Measurements from ENCODE around the gene C2orf69. TPM values are rescaled to one million over a fixed set of nuclear protein-coding genes. Genes with fewer than 3 reads are reported as not detected.

Gene C2orf69
- total and polyA plus RNA-seq, 7 donors: 8.0 to 21.6 (median 13.0) TPM

- TF ChIP-seq, protein P1, sequence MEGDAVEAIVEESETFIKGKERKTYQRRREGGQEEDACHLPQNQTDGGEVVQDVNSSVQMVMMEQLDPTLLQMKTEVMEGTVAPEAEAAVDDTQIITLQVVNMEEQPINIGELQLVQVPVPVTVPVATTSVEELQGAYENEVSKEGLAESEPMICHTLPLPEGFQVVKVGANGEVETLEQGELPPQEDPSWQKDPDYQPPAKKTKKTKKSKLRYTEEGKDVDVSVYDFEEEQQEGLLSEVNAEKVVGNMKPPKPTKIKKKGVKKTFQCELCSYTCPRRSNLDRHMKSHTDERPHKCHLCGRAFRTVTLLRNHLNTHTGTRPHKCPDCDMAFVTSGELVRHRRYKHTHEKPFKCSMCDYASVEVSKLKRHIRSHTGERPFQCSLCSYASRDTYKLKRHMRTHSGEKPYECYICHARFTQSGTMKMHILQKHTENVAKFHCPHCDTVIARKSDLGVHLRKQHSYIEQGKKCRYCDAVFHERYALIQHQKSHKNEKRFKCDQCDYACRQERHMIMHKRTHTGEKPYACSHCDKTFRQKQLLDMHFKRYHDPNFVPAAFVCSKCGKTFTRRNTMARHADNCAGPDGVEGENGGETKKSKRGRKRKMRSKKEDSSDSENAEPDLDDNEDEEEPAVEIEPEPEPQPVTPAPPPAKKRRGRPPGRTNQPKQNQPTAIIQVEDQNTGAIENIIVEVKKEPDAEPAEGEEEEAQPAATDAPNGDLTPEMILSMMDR (IDR thresholded peaks at IDR 0.05): no peak
- Histone ChIP-seq H3K4me1 (peaks cover 4% of the 10 kb centered on the region), H3K9me3 (no peaks in the 10 kb centered on the region), H3K27me3 (ENCODE audit: insufficient read depth in 3 of 3, low read length in 2 of 3) (no peaks in the 10 kb centered on the region), H3K36me3 (ENCODE audit: insufficient read depth in 1 of 2, low read depth in 1 of 2) (peaks cover 2 to 69% of the 10 kb centered on the region in 2 donors), H3K27ac (no peak overlapping the region), H3K4me3 (no peak overlapping the region)
- ATAC-seq (peak; percentile 34 to 65 (median 54)), DNase-seq (no peak)
- intact Hi-C loops (cut with DNase I): no loop called here
- WGBS, 3 donors: 62 to 76% (median 69%) methylated on average over 4 of the region's 4 CpGs
Observed at GRCh38 chr2:199932312-199932855, 21.3 kb downstream of the C2orf69 start.

DNA sequence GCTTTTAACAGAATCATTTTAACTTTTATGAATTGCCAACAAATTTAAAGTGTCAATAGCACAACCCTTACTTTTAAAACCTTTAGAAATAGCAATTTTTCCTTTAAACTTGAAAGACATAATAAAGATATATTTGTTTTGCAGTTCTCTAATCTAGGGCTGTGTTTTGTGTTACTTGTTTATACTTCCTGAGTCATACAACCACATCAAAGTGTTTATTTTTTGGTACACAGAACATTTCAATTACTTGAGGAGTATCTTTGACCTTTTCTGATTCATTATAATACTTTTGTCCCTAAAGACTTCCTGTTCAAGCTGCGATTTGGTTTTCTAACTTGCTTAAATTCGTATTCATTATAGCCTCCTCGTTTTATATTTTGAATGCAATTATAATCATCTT lies 22.4 kb downstream of the C2orf69 start:
- no peak overlapping the region for H3K27ac ChIP-seq
- H3K9me3 ChIP-seq: no peaks in the 10 kb centered on the region
- intact Hi-C loops (cut with DNase I): no loop called here
- DNase-seq (no peak), ATAC-seq (no peak)
- peaks cover 2 to 69% of the 10 kb centered on the region in 2 donors for H3K36me3 ChIP-seq (ENCODE audit: insufficient read depth in 1 of 2, low read depth in 1 of 2)
- H3K4me1 ChIP-seq: peaks cover 8% of the 10 kb centered on the region
- H3K27me3 ChIP-seq (ENCODE audit: insufficient read depth in 3 of 3, low read length in 2 of 3): no peaks in the 10 kb centered on the region
- 73 to 86% (median 82%) methylated on average over 3 of the region's 3 CpGs for WGBS, 3 donors
- TF ChIP-seq, protein P1 (IDR thresholded peaks at IDR 0.05): no peak
- no peak overlapping the region for H3K4me3 ChIP-seq

GRCh38 chr2:199936554-199936953 lies 25.5 kb downstream of the C2orf69 start:
- intact Hi-C loops (cut with DNase I): loop anchor here in 1 of 2 donors (5.0 kb wide), 2 partner anchors 84 to 229 kb away; partner anchors contain the start of gene FTCDNL1
- H3K4me3 ChIP-seq: no peak overlapping the region

GRCh38 chr2:199940373-199940772 lies 29.3 kb downstream of the C2orf69 start:
- no peak overlapping the region for H3K4me3 ChIP-seq
- TF ChIP-seq, protein P1 (IDR thresholded peaks at IDR 0.05): peak; percentile 43
- H3K4me1 ChIP-seq: peaks cover 8% of the 10 kb centered on the region
- no peak overlapping the region for H3K27ac ChIP-seq
- H3K9me3 ChIP-seq: no peaks in the 10 kb centered on the region
- H3K36me3 ChIP-seq (ENCODE audit: insufficient read depth in 1 of 2, low read depth in 1 of 2): peaks cover 6 to 70% of the 10 kb centered on the region in 2 donors
- intact Hi-C loops (cut with DNase I): loop anchor here in 1 of 2 donors (10.0 kb wide), 2 partner anchors 86 to 236 kb away; partner anchors contain the start of gene FTCDNL1
- no peaks in the 10 kb centered on the region for H3K27me3 ChIP-seq (ENCODE audit: insufficient read depth in 3 of 3, low read length in 2 of 3)
- no peak for DNase-seq
- peak; percentile 61 to 78 (median 72) for ATAC-seq
- WGBS, 3 donors: 78 to 92% (median 89%) methylated on average over 2 of the region's 2 CpGs

More at GRCh38 chr2:199936554-199936953, 25.5 kb downstream of the C2orf69 start:
- Histone ChIP-seq H3K27me3 (ENCODE audit: insufficient read depth in 3 of 3, low read length in 2 of 3) (no peaks in the 10 kb centered on the region), H3K9me3 (no peaks in the 10 kb centered on the region), H3K36me3 (ENCODE audit: insufficient read depth in 1 of 2, low read depth in 1 of 2) (peaks cover 2 to 76% of the 10 kb centered on the region in 2 donors), H3K27ac (no peak overlapping the region), H3K4me1 (peaks cover 8% of the 10 kb centered on the region)
- ATAC-seq (no peak), DNase-seq (no peak)
- WGBS, 3 donors: 79 to 87% (median 82%) methylated on average over 2 of the region's 2 CpGs
- TF ChIP-seq, protein P1 (IDR thresholded peaks at IDR 0.05): no peak
